CD14-positive monocyte (primary cell): ENCODE data around the gene MYBPHL. TPM values are rescaled to one million over a fixed set of nuclear protein-coding genes. Genes with fewer than 3 reads are reported as not detected.

Experiments
- DNase-seq, 3 donors: peaks; one replicate each; pipeline ENCODE4 v3.0.0-alpha.2; 2011 to 2022
- H2AFZ ChIP-seq: 2 replicates; pipeline ENCODE4 v1.6.0; 2012; ENCODE audit warnings: mild to moderate bottlenecking, low read depth, low read length, inconsistent platforms; ENCODE audit not compliant: insufficient read depth, poor library complexity, severe bottlenecking
- H3K27ac ChIP-seq, 2 donors: 1 replicate in 1 of 2; 2 replicates in 1 of 2; pipeline ENCODE4 v1.5.1; 2012 to 2013; ENCODE audit warnings: low read length in 2 of 2, control low read depth in 1 of 2, inconsistent platforms in 1 of 2, low read depth in 1 of 2, mild to moderate bottlenecking in 1 of 2
- H3K27me3 ChIP-seq, 2 donors: one replicate each; pipeline versions ENCODE4 v1.6.0 to v1.6.1; 2011 to 2013; ENCODE audit warnings: low read length in 2 of 2; ENCODE audit not compliant: control insufficient read depth in 2 of 2, insufficient read depth in 2 of 2
- H3K36me3 ChIP-seq, 2 donors: replicated peaks in 1 of 2; 1 replicate in 1 of 2; 2 replicates in 1 of 2; pipeline versions ENCODE4 v1.5.1 to v1.6.1; 2012 to 2013; ENCODE audit warnings: low read length in 2 of 2, control low read depth in 1 of 2, inconsistent platforms in 1 of 2, mild to moderate bottlenecking in 1 of 2; ENCODE audit not compliant: insufficient read depth in 2 of 2, control insufficient read depth in 1 of 2
- H3K4me1 ChIP-seq, 2 donors: 1 replicate in 1 of 2; 2 replicates in 1 of 2; pipeline versions ENCODE4 v1.5.1 to v1.6.1; 2012 to 2013; ENCODE audit warnings: low read length in 2 of 2, control low read depth in 1 of 2, inconsistent platforms in 1 of 2, mild to moderate bottlenecking in 1 of 2, moderate library complexity in 1 of 2; ENCODE audit not compliant: insufficient read depth in 2 of 2, control insufficient read depth in 1 of 2
- H3K4me2 ChIP-seq: replicated peaks from 2 replicates; pipeline ENCODE3; 2012; ENCODE audit warnings: low read length, moderate library complexity, mild to moderate bottlenecking; ENCODE audit not compliant: poor library complexity, severe bottlenecking; ENCODE audit errors: extremely low read depth
- H3K4me3 ChIP-seq, 3 experiments: fragments of 200-600 bp in 1 of 3; sonication (generic) in 1 of 3; replicated peaks in 1 of 3; 1 replicate in 2 of 3; 2 replicates in 1 of 3; pipeline ENCODE4 v1.5.1; 2011 to 2013; ENCODE audit warnings: low read length in 3 of 3, mild to moderate bottlenecking in 3 of 3, control low read depth in 2 of 3, low read depth in 2 of 3, inconsistent platforms in 1 of 3, moderate library complexity in 1 of 3
- H3K79me2 ChIP-seq: 2 replicates; pipeline ENCODE4 v1.6.0; 2012; ENCODE audit warnings: mild to moderate bottlenecking, control low read depth, inconsistent platforms, low read length, moderate library complexity; ENCODE audit not compliant: insufficient read depth
- H3K9ac ChIP-seq: 2 replicates; pipeline ENCODE4 v1.6.0; 2017; ENCODE audit warnings: low read length, mild to moderate bottlenecking; ENCODE audit not compliant: insufficient read depth, poor library complexity, severe bottlenecking
- H3K9me3 ChIP-seq, 2 donors: replicated peaks in 1 of 2; 1 replicate in 1 of 2; 2 replicates in 1 of 2; pipeline versions ENCODE4 v1.5.1 to v1.6.1; 2012 to 2013; ENCODE audit warnings: low read length in 2 of 2, control low read depth in 1 of 2; ENCODE audit not compliant: control insufficient read depth in 1 of 2, insufficient read depth in 1 of 2
- H4K20me1 ChIP-seq: 2 replicates; pipeline ENCODE4 v1.6.0; 2012; ENCODE audit warnings: mild to moderate bottlenecking, low read length, control low read depth, moderate library complexity; ENCODE audit not compliant: insufficient read depth
- H3K27ac Mint-ChIP-seq, 7 donors: one replicate each; pipeline ENCODE4 v1.8.0; 2020; ENCODE audit warnings: mild to moderate bottlenecking in 7 of 7, mixed read lengths in 7 of 7, moderate library complexity in 6 of 7, inconsistent platforms in 2 of 7
- H3K27me3 Mint-ChIP-seq, 3 donors: one replicate each; pipeline ENCODE4 v1.8.0; 2021 to 2022; ENCODE audit warnings: low read depth in 3 of 3, mild to moderate bottlenecking in 3 of 3, mixed read lengths in 3 of 3, moderate library complexity in 3 of 3, inconsistent platforms in 1 of 3
- H3K36me3 Mint-ChIP-seq, 2 donors: one replicate each; pipeline ENCODE4 v1.8.0; 2020; ENCODE audit warnings: mixed read lengths in 2 of 2, inconsistent platforms in 1 of 2, mild to moderate bottlenecking in 1 of 2
- H3K4me1 Mint-ChIP-seq: one replicate; pipeline ENCODE4 v1.8.0; 2020; ENCODE audit warnings: mild to moderate bottlenecking, mixed read lengths
- H3K4me3 Mint-ChIP-seq, 2 donors: one replicate each; pipeline ENCODE4 v1.8.0; 2020; ENCODE audit warnings: mild to moderate bottlenecking in 2 of 2, mixed read lengths in 2 of 2, moderate library complexity in 1 of 2
- H3K9me3 Mint-ChIP-seq, 7 donors: one replicate each; pipeline ENCODE4 v1.8.0; 2020 to 2022; ENCODE audit warnings: mixed read lengths in 7 of 7, mild to moderate bottlenecking in 6 of 7, moderate library complexity in 6 of 7, inconsistent platforms in 2 of 7
- CTCF ChIP-seq: fragments of 200-600 bp; IDR thresholded peaks from one replicate; pipeline ENCODE4 v1.8.0; 2022; ENCODE audit warnings: antibody characterized with exemption, mild to moderate bottlenecking
- WGBS: methylation state at CpG from one replicate; pipeline ENCODE4 v1.1.5; 2013; ENCODE audit warnings: missing lambda C conversion rate; ENCODE audit not compliant: insufficient coverage; 5-methylcytosine and 5-hydroxymethylcytosine counted together
- intact Hi-C, 2 donors: fragments of 100-400 bp; cut with micrococcal nuclease; formaldehyde crosslinking; loops; one replicate each; pipeline versions ENCODE4 v1.15.0 to v1.15.1; 2023
- polyA plus RNA-seq, 3 donors: library from polyadenylated mRNA; depleted of rRNA in 1 of 3; unstranded in 2 of 3; stranded (reverse) in 1 of 3; fragments of 300-500 nt in 2 of 3; fragments of >200 nt in 1 of 3; fragmentation: Illumina TruSeq in 2 of 3; gene quantifications; 1 replicate in 2 of 3; 2 replicates in 1 of 3; pipeline ENCODE4 v1.2.3, GENCODE V29; 2012 to 2021

Gene MYBPHL
- polyA plus RNA-seq, 3 donors = 0.13 TPM; not detected in 2

GRCh38 chr1:109277434-109278204 is 29.2 kb downstream of the MYBPHL start:
- H3K4me3 ChIP-seq = no peak overlapping the region
- H3K9ac ChIP-seq = no peak overlapping the region
- H3K9me3 Mint-ChIP-seq = no peaks in the 10 kb centered on the region
- peaks cover 39 to 52% of the 10 kb centered on the region in 2 donors for H3K4me1 ChIP-seq
- intact Hi-C loops = loop anchor here (2.0 to 10.0 kb wide), 3 partner anchors 121 to 257 kb away; partner anchors contain the start of gene GPR61 (in 1 of the 2)
- WGBS = 75% methylated on average over 6 of the region's 7 CpGs
- H3K4me2 ChIP-seq = no peak overlapping the region
- H3K79me2 ChIP-seq = peaks cover 25% of the 10 kb centered on the region
- no peaks in the 10 kb centered on the region for H4K20me1 ChIP-seq
- peaks cover 7 to 25% of the 10 kb centered on the region in 2 donors for H3K36me3 ChIP-seq
- peak; percentile 42 to 62 (median 58) for DNase-seq
- TF ChIP-seq CTCF = peak; percentile 98
- no peaks in the 10 kb centered on the region for H3K27me3 ChIP-seq
- H2AFZ ChIP-seq = no peak overlapping the region
- H3K9me3 ChIP-seq = no peaks in the 10 kb centered on the region
- peak overlapping the region in 1 of 7 donors; percentile 48 for H3K27ac Mint-ChIP-seq
- H3K4me3 Mint-ChIP-seq = no peak overlapping the region
- H3K27ac ChIP-seq = no peak overlapping the region
- H3K4me1 Mint-ChIP-seq = peaks cover 61% of the 10 kb centered on the region
- peaks cover 4 to 10% (median 8%) of the 10 kb centered on the region in 3 donors for H3K27me3 Mint-ChIP-seq
- peaks cover 14 to 22% of the 10 kb centered on the region in 2 donors for H3K36me3 Mint-ChIP-seq

GRCh38 chr1:109275706-109276345 is 31.0 kb downstream of the MYBPHL start:
- DNase-seq = no peak
- Histone ChIP-seq H3K9ac (no peak overlapping the region), H2AFZ (no peak overlapping the region), H3K79me2 (peaks cover 8% of the 10 kb centered on the region), H3K4me3 (no peak overlapping the region), H3K9me3 (no peaks in the 10 kb centered on the region), H3K36me3 (peaks cover 7 to 25% of the 10 kb centered on the region in 2 donors), H3K4me1 (peaks cover 21 to 34% of the 10 kb centered on the region in 2 donors), H3K4me2 (no peak overlapping the region), H4K20me1 (no peaks in the 10 kb centered on the region), H3K27ac (no peak overlapping the region), H3K27me3 (no peaks in the 10 kb centered on the region)
- Mint-ChIP-seq H3K4me3 (no peak overlapping the region), H3K9me3 (no peaks in the 10 kb centered on the region), H3K27ac (peak overlapping the region in 1 of 7 donors; percentile 76), H3K4me1 (peaks cover 43% of the 10 kb centered on the region), H3K27me3 (peaks cover 4 to 10% (median 8%) of the 10 kb centered on the region in 3 donors), H3K36me3 (peaks cover 11 to 17% of the 10 kb centered on the region in 2 donors)
- WGBS = 93% methylated on average over 9 of the region's 9 CpGs
- intact Hi-C loops = loop anchor here (2.0 to 10.0 kb wide), 3 partner anchors 123 to 259 kb away; partner anchors contain the start of gene GPR61 (in 1 of the 2)
- no peak for TF ChIP-seq CTCF
